HG03565 (cell line): ENCODE measurements around the gene SURF1.
"Not testable (repeated sequence)": the region's sequence is repeated elsewhere in the genome, so short reads cannot be mapped to it uniquely, and the experiment has no call there.

Source experiments
- ATAC-seq: cut with Tn5 transposase; IDR thresholded peaks from one replicate; pipeline ENCODE4 v1.9.1; 2021; ENCODE audit warnings: mild to moderate bottlenecking, moderate library complexity; ENCODE audit not compliant: unreplicated experiment

The SURF1 gene

GRCh38 chr9:133346021-133346785, 10.1 kb downstream of the SURF1 start:
- ATAC-seq, result no peak

- ATAC-seq, result no peak
Observed at GRCh38 chr9:133345596-133345995, 10.7 kb downstream of the SURF1 start.

- no peak for ATAC-seq
Observed at GRCh38 chr9:133344979-133345378, 11.3 kb downstream of the SURF1 start.

GRCh38 chr9:133344071-133344470, 12.2 kb downstream of the SURF1 start:
- ATAC-seq, result no peak

- ATAC-seq, result no peak
Observed at GRCh38 chr9:133342570-133342969, 13.7 kb downstream of the SURF1 start.

- no peak for ATAC-seq
Observed at GRCh38 chr9:133342069-133342406, 14.2 kb downstream of the SURF1 start.

GRCh38 chr9:133341369-133342068, 14.8 kb downstream of the SURF1 start:
- ATAC-seq, result no peak

GRCh38 chr9:133340916-133341315, 15.4 kb downstream of the SURF1 start:
- no peak for ATAC-seq

- ATAC-seq, result no peak
Observed at GRCh38 chr9:133340256-133340655, 16.0 kb downstream of the SURF1 start.

GRCh38 chr9:133339641-133340040, 16.6 kb downstream of the SURF1 start:
- no peak for ATAC-seq

- ATAC-seq, result peak; percentile 73
Observed at GRCh38 chr9:133335924-133336811, 20.1 kb downstream of the SURF1 start, which contains the start of gene SURF6. SURF6 (minus strand) TSS chr9:133336188; CDS start chr9:133336132, 56 bp downstream.

- not testable (repeated sequence) for ATAC-seq
Observed at GRCh38 chr9:133334888-133335287, 21.4 kb downstream of the SURF1 start.

- no peak for ATAC-seq
Observed at GRCh38 chr9:133334161-133334560, 22.1 kb downstream of the SURF1 start.

GRCh38 chr9:133333566-133333965, 22.7 kb downstream of the SURF1 start:
- ATAC-seq, result no peak

GRCh38 chr9:133333011-133333410, 23.3 kb downstream of the SURF1 start:
- ATAC-seq, result no peak

- ATAC-seq, result no peak
Observed at GRCh38 chr9:133332381-133332730, 23.9 kb downstream of the SURF1 start.

- no peak for ATAC-seq
Observed at GRCh38 chr9:133331641-133332380, 24.5 kb downstream of the SURF1 start.

- no peak for ATAC-seq
Observed at GRCh38 chr9:133331221-133331620, 25.1 kb downstream of the SURF1 start.

GRCh38 chr9:133329306-133330156, 26.8 kb downstream of the SURF1 start:
- not testable (repeated sequence) for ATAC-seq
